GM19239 (cell line): Measurements from ENCODE around the gene CSRP1.

ENCODE experiments used
- DNase-seq: peaks from one replicate; pipeline ENCODE4 v3.0.0; 2011; ENCODE audit warnings: low spot score; ENCODE audit not compliant: insufficient read length
- FAIRE-seq: peaks from 2 replicates; lab custom pipeline; 2011; peaks lifted over from hg19 to GRCh38; lab: Jason Lieb, UNC

CSRP1 gene

DNA sequence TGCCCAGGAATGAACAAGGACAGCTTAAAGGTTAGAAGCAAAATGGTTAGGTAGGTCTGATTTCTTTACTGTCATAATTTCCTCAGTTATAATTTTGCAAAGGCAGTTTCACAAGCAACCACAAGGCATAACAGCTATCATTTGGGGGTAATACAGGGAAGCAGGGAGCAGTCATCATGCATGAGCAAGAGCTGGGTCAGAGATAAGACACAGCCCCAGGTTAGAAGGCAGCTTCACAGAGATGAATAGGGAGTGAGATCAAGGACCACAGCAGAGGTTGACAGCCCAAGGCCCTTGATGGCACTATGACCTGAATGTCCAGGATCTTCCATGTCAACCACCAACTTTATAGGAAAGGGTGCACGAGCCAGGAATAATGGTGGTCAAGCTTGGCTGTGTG, 9.0 kb upstream of the CSRP1 start:
- FAIRE-seq, result no peak
- DNase-seq, result no peak

DNA sequence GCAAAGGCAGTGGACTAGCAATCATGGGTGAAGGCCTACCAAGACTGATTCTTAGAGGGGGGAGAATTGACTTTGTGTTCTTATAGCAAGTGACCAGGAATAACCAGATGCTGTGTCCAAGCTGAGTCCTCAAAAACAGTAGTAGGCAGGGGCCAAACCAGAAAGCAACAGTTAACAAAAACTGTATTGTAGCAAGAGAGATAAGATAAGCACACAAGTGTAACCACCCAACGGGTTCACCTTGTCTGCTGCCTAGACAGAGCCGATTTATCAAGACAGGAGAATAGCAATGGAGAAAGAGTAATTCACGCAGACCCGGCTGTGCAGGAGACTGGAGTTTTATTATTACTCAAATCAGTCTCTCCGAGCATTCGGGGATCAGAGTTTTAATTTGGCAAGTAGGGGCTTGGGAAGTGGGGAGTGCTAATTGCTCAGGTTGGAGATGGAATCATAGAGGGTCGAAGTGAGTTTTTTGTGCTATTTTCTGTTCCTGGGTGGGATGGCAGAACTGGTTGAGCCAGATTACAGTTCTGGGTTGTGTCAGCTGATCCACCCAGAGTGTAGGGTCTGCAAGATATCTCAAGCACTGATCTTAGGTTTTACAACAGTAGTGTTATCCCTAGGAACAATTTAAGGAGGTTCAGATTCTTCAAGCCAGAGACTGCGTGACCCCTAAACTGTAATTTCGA, 8.3 kb upstream of the CSRP1 start:
- FAIRE-seq (no peak), DNase-seq (no peak)

- FAIRE-seq, result no peak
- no peak for DNase-seq
These were observed 7.5 kb upstream of the CSRP1 start for GRCh38 chr1:201514466-201514865.

DNA sequence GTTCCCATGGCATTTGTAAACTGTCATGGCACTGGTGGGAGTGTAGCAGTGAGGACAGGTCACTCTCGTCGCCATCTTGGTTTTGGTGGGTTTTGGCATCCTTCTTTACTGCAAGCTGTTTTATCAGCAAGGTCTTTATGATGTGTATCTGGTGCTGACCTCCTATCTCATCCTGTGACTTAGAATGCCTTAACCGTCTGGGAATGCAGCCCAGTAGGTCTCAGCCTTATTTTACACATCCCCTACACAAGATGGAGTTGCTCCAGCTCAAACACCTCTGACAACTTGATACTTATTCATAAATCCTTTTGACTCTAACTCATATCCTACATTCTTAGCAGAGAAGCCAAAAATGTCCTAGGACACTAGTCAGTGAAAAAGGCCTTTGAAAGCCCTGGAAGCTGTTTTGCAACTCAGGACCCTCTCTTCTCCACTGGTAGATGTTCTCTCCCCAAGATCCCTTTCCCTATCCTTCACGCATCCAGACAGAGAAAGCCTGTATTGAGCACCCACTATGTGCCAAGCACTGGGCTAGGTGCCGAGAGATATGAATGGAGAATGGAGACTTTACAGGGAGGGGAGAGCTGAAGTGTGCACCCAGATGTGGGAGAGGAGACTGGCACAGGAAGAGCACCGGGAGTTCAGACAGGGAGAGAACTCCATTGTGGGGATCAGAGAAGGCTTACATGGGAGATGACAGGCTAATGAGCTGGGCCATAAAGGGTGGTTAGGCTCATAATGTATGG, 6.7 kb upstream of the CSRP1 start:
- FAIRE-seq, result no peak
- no peak for DNase-seq

DNA sequence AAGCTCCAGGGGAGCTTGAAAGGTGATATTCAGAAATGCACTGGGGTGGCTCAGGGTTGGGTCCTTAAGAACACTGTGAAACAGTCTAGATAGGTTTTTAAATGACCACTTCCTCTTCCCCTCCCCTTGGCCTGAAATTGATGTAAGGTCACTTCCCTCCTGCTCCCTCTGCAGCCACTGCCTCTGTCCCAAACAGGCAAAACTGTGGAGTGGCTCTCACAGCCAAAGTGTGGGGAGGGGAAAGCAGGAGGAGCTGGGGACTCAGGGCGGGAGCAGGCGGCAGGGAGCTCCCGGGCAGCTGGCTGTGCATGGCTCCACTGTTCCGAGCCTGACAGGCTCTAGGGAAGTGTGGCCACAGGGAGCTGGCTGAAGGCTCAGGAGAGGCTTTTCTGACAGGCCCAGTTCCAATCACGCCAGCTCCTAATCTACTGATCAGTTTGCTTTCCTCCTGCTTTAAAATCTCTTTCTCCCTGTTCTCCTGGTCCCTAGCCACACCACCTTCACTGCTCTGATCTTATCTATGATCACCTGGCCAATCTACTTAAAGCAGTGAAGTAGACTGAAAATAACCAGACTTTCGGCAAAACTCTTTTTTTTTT, 5.1 kb upstream of the CSRP1 start:
- peak; percentile 31 for DNase-seq
- peak; percentile 59 for FAIRE-seq

- DNase-seq (no peak), FAIRE-seq (no peak)
These were observed 4.5 kb upstream of the CSRP1 start for GRCh38 chr1:201511396-201511940.

DNA sequence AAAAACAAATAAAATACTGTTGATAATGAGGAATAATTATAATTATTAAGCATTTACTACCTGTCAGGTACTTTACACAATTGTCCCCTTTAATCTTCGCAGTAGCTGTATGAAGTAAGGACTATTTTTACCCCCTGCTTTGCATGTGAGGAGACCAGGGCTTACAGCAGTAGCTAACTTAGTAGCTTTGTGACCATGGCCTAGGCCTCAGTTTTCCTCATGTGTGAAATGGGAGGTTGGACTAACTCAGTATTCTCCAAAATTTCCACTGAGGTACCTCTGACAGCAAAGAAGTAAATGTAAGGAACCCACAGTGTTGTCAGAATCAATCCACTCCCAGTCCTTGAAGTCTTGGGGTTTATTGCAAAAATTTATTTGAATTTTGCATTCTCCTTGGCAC, 3.8 kb upstream of the CSRP1 start:
- no peak for DNase-seq
- FAIRE-seq, result no peak

GRCh38 chr1:201509601-201510374, 2.9 kb upstream of the CSRP1 start:
- FAIRE-seq (no peak), DNase-seq (no peak)

DNA sequence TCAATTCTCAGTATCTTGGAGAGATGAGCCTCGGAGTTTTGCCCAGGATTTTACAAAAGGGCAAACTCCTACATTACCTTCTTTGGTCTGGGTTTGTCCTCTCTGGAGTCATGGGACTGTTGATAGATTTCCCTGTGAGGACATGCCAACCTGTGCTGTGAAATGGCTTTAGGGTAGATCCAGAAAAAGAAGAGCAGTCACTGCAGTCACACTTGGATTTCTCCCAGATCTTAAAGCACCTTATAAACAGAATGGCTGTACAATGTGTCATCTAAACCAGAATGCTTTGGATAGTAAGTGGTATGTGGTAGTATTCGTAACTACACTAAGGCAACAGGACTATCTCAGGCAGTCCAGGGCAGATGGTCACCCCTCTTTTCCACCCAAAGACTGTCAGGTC, 1.9 kb upstream of the CSRP1 start:
- FAIRE-seq (no peak), DNase-seq (no peak)

GRCh38 chr1:201507360-201507675, 395 bp upstream of the CSRP1 start:
- FAIRE-seq (peak; percentile 39), DNase-seq (no peak)

GRCh38 chr1:201506092-201506491, 831 bp downstream of the CSRP1 start:
- no peak for DNase-seq
- FAIRE-seq, result no peak

DNA sequence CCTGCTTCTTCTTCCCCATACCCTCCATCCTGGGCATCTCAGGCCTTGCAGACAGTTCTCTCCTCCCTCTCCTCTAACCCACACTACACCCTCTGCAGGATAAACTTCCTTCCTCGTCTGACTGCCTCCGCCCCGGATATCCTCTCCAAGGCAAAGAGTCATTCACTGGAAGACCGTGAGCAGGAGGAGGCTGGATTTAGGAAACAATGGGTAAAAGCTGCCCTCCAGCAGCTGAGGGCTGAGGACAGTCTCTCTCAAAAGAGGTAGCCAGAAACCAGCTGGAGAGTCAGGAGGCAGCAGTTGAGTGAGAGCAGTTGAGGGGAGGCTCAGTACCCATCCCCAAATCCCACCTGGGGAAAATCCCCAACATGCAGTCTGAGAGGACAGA, 1.4 kb downstream of the CSRP1 start:
- FAIRE-seq (no peak), DNase-seq (no peak)

- DNase-seq, result no peak
These were observed 2.0 kb downstream of the CSRP1 start for GRCh38 chr1:201504799-201505502.

GRCh38 chr1:201504179-201504631, 2.7 kb downstream of the CSRP1 start:
- no peak for DNase-seq
- no peak for FAIRE-seq

More at GRCh38 chr1:201504799-201505502, 2.0 kb downstream of the CSRP1 start:
- no peak for FAIRE-seq

DNA sequence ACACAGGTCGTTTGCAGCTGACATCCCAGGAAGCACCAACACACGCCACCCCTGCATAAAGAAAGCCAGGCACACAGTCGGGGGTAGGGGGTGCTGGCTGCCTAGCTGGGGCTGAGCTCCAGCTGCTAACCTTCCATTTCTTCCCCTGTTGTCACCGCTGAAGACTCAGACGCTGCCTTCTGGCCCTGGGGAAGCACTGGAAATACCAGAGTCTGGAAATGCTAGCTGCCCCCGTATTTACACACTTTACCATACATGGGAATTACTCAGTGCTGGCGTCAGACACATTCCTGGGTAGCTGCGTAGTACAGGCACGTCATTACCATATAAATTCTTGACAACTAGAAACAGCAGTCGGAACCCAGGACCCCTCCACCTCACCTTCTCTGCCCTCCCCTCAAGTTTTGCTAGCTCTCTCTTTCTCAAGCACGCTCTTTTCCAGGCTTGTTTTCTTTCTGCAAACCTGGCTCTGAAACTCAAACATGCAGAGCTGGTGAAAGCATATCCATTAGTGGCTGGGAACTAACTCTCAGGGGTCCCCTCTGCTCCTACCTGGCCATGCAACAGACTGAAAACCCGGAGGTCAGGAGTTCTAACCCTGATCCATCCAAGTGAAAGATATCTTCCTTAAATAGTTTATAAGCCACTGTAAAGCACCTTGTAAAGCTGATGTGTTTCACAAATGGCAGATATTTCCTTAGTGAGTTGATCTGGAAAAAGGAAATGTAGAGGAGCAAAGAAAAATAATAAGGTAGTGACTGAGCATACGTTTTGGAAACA, 3.3 kb downstream of the CSRP1 start:
- DNase-seq, result no peak
- no peak for FAIRE-seq

DNA sequence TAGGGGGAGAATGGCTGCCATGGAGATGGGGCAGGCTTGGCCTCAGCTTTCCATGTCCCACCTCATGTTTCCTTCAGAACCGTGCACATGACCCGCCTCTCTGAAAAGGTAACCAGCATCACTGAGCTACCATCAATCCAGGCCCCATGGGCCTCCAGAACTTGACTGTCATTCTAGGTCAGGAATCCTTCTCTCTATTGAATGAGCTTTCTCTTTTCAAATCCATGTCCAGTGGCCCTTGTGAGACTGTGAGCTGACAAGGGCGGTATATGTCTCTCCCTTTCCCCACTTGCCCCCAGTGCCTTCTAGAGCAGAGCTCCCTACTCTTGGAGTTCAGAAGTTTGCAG, 4.4 kb downstream of the CSRP1 start:
- no peak for FAIRE-seq
- DNase-seq, result no peak

DNA sequence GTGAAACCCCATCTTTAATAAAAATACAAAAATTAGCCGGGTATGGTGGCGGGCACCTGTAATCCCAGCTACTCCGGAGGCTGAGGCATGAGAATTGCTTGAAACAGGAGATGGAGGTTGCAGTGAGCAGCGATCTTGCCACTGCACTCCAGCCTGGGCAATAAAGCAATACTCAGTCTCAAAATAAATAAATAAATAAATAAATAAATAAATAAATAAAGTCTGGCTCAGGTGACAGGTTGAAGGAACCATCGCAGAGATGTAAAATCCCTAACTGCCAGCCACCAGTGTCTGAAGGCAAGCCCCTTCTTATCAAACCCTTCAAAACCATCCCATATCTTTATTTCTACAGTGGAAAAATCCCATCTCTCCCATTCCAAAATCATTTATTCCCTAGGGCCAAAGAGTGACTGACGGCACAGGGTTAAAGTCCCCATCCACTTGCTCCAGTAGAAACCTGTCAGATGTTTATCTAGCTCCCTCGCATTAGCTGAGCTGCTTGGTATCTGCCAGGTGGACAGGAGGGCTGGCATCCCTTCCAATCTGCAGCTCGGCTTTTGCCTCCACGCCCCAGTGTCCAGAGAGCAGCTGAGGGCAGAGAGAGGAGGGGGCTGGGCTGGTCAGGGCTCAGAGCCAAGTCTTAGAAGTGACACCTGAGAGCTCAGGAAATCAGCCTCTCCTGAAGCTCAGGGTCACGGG, 5.0 kb downstream of the CSRP1 start:
- DNase-seq, result no peak
- no peak for FAIRE-seq

DNA sequence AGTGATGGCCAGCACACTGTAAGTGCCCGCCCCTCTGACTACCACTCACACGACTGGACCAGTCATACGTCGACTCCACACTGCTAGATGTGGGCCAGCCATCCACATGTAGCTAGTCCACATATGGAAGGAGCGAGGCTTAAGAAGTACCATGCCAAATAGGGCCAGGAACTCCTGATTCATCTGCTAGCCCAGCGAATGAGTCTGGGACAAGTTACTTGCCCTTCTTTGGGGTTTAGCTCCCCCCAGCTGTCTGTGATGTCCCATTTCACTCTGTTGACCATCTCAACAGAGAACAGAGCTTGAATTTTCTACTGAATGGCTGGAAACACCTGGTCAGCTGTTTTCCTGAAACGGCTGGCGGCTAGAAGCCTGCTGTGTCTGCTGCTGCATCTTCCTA, 5.8 kb downstream of the CSRP1 start:
- FAIRE-seq, result no peak

GRCh38 chr1:201500670-201501120, 6.2 kb downstream of the CSRP1 start:
- DNase-seq, result no peak
- no peak for FAIRE-seq

More for the DNA sequence above, 5.8 kb downstream of the CSRP1 start:
- DNase-seq, result no peak
